Stomach (tissue), 4 donors: Measurements from ENCODE around the gene TSEN54.

Source experiments
- POLR2A ChIP-seq, 4 donors: fragments of 450-650 bp; IDR thresholded peaks; one replicate each; pipeline ENCODE4 v1.6.1; 2016; ENCODE audit warnings: antibody characterized with exemption in 4 of 4, control low read depth in 2 of 4, mild to moderate bottlenecking in 1 of 4, moderate library complexity in 1 of 4
- POLR2AphosphoS5 ChIP-seq, 3 donors: sonication (generic); formaldehyde crosslinking; IDR thresholded peaks; one replicate each; pipeline ENCODE4 v1.6.1; 2016; ENCODE audit warnings: antibody characterized with exemption in 3 of 3
- TF ChIP-seq, protein P1 (sequence below), 7 experiments: fragments of 450-650 bp in 4 of 7; fragments of 200-600 bp in 3 of 7; sonication (generic) in 3 of 7; IDR thresholded peaks; one replicate each; pipeline ENCODE4 v1.5.1; 2016 to 2019; ENCODE audit warnings: antibody characterized with exemption in 7 of 7, control low read depth in 2 of 7, mild to moderate bottlenecking in 1 of 7

DNA sequence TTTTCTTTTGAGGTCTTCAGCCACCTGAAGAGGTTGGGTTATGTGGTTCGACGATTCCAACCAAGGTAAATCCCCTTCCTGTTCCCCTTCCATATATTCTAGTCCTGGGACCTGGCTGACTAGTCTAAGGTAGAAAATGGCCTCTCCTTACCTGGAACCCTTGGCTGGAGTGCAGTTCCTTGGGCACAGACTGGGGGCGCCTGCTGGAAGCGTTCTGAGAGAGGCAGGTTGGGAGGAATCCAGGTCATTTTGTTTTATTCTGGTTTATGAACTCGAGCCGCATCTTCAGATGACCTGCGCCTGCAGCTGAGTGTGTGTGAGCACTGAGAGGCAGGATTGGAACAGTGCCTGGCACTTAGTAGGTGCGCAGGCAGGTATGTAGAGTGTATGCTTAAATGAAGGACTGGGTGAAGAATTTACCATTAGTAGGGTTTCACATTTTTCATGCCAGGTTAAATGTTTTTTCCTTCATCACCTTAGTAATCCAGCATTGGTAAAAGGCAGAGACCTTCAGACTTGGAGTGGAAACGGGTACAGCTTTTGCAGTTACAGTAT lies 2.7 kb downstream of the TSEN54 start:
- TF ChIP-seq, protein P1, sequence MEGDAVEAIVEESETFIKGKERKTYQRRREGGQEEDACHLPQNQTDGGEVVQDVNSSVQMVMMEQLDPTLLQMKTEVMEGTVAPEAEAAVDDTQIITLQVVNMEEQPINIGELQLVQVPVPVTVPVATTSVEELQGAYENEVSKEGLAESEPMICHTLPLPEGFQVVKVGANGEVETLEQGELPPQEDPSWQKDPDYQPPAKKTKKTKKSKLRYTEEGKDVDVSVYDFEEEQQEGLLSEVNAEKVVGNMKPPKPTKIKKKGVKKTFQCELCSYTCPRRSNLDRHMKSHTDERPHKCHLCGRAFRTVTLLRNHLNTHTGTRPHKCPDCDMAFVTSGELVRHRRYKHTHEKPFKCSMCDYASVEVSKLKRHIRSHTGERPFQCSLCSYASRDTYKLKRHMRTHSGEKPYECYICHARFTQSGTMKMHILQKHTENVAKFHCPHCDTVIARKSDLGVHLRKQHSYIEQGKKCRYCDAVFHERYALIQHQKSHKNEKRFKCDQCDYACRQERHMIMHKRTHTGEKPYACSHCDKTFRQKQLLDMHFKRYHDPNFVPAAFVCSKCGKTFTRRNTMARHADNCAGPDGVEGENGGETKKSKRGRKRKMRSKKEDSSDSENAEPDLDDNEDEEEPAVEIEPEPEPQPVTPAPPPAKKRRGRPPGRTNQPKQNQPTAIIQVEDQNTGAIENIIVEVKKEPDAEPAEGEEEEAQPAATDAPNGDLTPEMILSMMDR (IDR thresholded peaks at IDR 0.05) = no peak
- TF ChIP-seq POLR2A (IDR thresholded peaks at IDR 0.05) (no peak), POLR2AphosphoS5 (IDR thresholded peaks at IDR 0.05) (no peak)
